Measurements from ENCODE around the gene AGAP1.

DNA sequence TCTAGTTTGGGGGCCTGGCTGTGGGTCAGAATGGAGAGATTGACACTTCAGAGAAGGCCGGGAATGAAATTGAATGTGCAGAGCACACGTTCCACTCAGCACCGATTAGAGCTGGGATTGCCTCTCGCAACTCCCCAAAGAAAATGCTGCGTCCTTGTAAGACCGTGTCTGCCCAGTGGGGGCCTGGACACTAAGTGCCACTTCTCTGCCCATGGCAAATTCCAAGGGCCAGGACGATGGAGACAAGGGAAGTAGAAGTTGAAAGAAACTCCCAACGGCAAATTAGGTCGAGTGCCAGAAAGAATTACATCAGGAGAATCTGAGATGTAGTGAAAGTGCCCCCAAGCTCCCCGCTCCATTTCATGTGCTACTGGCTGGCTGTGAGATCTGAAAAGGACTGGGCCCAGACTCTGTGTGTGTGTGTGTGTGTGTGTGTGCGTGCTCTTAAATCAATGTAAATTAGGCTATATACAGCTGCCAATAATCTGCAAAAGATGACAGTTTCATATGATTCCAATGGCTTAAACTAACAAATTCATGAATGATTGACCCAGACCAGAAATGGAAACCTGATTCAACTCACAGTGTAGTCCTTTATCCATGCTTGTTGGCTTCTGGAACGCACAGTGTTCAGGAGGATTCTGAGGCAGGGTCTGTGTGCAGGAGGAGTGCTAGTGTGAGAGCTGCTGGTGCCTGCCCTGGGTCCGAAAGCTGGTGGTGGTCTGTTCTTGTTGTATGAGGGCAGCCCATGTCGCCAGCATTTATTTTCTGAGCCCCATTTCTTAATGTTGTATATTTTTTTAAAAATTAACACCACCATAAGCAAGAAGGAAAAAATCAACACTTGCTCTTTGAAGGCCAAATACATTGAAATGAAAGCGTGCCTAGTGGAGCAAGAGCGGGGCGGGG lies 234.3 kb downstream of the AGAP1 start:
- TF ChIP-seq, protein P1, sequence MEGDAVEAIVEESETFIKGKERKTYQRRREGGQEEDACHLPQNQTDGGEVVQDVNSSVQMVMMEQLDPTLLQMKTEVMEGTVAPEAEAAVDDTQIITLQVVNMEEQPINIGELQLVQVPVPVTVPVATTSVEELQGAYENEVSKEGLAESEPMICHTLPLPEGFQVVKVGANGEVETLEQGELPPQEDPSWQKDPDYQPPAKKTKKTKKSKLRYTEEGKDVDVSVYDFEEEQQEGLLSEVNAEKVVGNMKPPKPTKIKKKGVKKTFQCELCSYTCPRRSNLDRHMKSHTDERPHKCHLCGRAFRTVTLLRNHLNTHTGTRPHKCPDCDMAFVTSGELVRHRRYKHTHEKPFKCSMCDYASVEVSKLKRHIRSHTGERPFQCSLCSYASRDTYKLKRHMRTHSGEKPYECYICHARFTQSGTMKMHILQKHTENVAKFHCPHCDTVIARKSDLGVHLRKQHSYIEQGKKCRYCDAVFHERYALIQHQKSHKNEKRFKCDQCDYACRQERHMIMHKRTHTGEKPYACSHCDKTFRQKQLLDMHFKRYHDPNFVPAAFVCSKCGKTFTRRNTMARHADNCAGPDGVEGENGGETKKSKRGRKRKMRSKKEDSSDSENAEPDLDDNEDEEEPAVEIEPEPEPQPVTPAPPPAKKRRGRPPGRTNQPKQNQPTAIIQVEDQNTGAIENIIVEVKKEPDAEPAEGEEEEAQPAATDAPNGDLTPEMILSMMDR (conservative IDR thresholded peaks at IDR 0.05; ENCODE audit: low read length) = no peak
- TF ChIP-seq EZH2phosphoT487 (IDR thresholded peaks at IDR 0.05; ENCODE audit: borderline replicate concordance, low read depth, low read length) = no peak

All from OCI-LY7 (cell line).